ENCODE data around the gene FBN3.

FBN3 gene

GRCh38 chr19:8147582-8147978, 1.8 kb downstream of the FBN3 start:
- TF ChIP-seq CTCF (IDR thresholded peaks at IDR 0.05; ENCODE audit: low read depth, low read length): no peak
- no peak for DNase-seq (ENCODE audit: extremely low read depth, low read depth)

GRCh38 chr19:8146877-8147581, 2.4 kb downstream of the FBN3 start:
- no peak for DNase-seq (ENCODE audit: extremely low read depth, low read depth)
- no peak for TF ChIP-seq CTCF (IDR thresholded peaks at IDR 0.05; ENCODE audit: low read depth, low read length)

GRCh38 chr19:8144273-8144995, 5.0 kb downstream of the FBN3 start:
- DNase-seq (ENCODE audit: extremely low read depth, low read depth): no peak
- no peak for TF ChIP-seq CTCF (IDR thresholded peaks at IDR 0.05; ENCODE audit: low read depth, low read length)

GRCh38 chr19:8143041-8143440, 6.4 kb downstream of the FBN3 start:
- DNase-seq (ENCODE audit: extremely low read depth, low read depth): no peak
- TF ChIP-seq CTCF (IDR thresholded peaks at IDR 0.05; ENCODE audit: low read depth, low read length): no peak

GRCh38 chr19:8142513-8142900, 6.9 kb downstream of the FBN3 start:
- no peak for TF ChIP-seq CTCF (IDR thresholded peaks at IDR 0.05; ENCODE audit: low read depth, low read length)
- no peak for DNase-seq (ENCODE audit: extremely low read depth, low read depth)

- no peak for TF ChIP-seq CTCF (IDR thresholded peaks at IDR 0.05; ENCODE audit: low read depth, low read length)
- DNase-seq (ENCODE audit: extremely low read depth, low read depth): no peak
Measured at GRCh38 chr19:8141726-8142512, 7.5 kb downstream of the FBN3 start.

GRCh38 chr19:8138201-8138600, 11.2 kb downstream of the FBN3 start:
- no peak for DNase-seq (ENCODE audit: extremely low read depth, low read depth)
- TF ChIP-seq CTCF (IDR thresholded peaks at IDR 0.05; ENCODE audit: low read depth, low read length): no peak

Measured in AG09319 (cell line).